Thyroid gland (tissue), 4 donors: ENCODE results near the gene MTO1. TPM values are rescaled to one million over a fixed set of nuclear protein-coding genes. Genes with fewer than 3 reads are reported as not detected.
"Not testable (repeated sequence)": the region's sequence is repeated elsewhere in the genome, so short reads cannot be mapped to it uniquely, and the experiment has no call there.

Experiments
- DNase-seq, 2 donors: peaks; one replicate each; pipeline ENCODE4 v3.0.0-alpha.2; 2019
- H3K27ac ChIP-seq, 3 donors: fragments of 200-600 bp; sonication (generic); 1 replicate in 2 of 3; 2 replicates in 1 of 3; pipeline ENCODE4 v1.5.1; 2016 to 2019; ENCODE audit warnings: mild to moderate bottlenecking in 1 of 3, moderate library complexity in 1 of 3
- H3K27me3 ChIP-seq: fragments of 200-600 bp; sonication (generic); one replicate; pipeline ENCODE4 v1.5.1; 2019
- H3K36me3 ChIP-seq, 2 donors: fragments of 200-600 bp; sonication (generic); one replicate each; pipeline ENCODE4 v1.5.1; 2016 to 2019
- H3K4me1 ChIP-seq, 2 donors: fragments of 200-600 bp; sonication (generic); one replicate each; pipeline ENCODE4 v1.5.1; 2017 to 2019
- H3K4me3 ChIP-seq, 3 donors: fragments of 200-600 bp; sonication (generic); replicated peaks in 1 of 3; 1 replicate in 2 of 3; 2 replicates in 1 of 3; pipeline ENCODE4 v1.5.1; 2016; ENCODE audit warnings: mild to moderate bottlenecking in 1 of 3
- H3K9me3 ChIP-seq: fragments of 200-600 bp; sonication (generic); one replicate; pipeline ENCODE4 v1.5.1; 2017
- POLR2A ChIP-seq, 2 donors: fragments of 450-650 bp; IDR thresholded peaks; one replicate each; pipeline ENCODE4 v1.6.1; 2017; ENCODE audit warnings: antibody characterized with exemption in 2 of 2, mild to moderate bottlenecking in 2 of 2, moderate library complexity in 1 of 2
- WGBS, 2 donors: methylation state at CpG; one replicate each; pipeline ENCODE4 v1.1.5; 2017; 5-methylcytosine and 5-hydroxymethylcytosine counted together
- intact Hi-C: fragments of 100-400 bp; cut with DNase I; formaldehyde crosslinking; loops from one replicate; pipeline ENCODE4 v1.15.1; 2023
- total RNA-seq, 4 donors: library from RNA; depleted of rRNA; stranded (reverse); fragments of >200 nt; gene quantifications; one replicate each; pipeline ENCODE4 v1.2.3, GENCODE V29; 2016
- TF ChIP-seq, protein P1 (sequence below), 6 experiments: fragments of 200-600 bp in 3 of 6; fragments of 450-650 bp in 3 of 6; sonication (generic) in 3 of 6; IDR thresholded peaks; one replicate each; pipeline ENCODE4 v1.5.1; 2016 to 2019; ENCODE audit warnings: antibody characterized with exemption in 6 of 6, mild to moderate bottlenecking in 2 of 6, inconsistent platforms in 1 of 6, moderate library complexity in 1 of 6

The MTO1 gene
- total RNA-seq, 4 donors from 2014 or later = 29.4 to 46.4 (median 30.6) TPM

DNA sequence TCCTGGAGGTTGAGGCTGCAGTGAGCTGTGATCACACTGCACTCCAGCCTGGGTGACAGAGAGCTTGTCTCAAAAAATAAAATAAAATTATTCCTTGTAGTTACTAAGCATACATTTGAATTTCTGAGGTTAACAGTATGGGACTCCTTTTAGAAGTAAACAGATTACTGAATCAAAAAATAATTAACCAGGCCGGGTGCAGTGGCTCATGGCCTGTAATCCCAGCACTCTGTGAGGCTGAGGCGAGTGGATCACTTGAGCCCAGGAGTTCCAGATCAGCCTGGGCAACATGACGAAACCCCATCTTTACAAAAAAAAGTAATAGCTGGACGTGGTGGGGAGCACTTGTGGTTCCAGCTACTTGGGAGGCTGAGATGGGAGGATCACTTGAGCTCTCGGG is 81.4 kb downstream of the MTO1 start:
- no peaks in the 10 kb centered on the region for H3K4me1 ChIP-seq
- no peak for DNase-seq
- intact Hi-C loops = no loop called here
- TF ChIP-seq, protein P1, sequence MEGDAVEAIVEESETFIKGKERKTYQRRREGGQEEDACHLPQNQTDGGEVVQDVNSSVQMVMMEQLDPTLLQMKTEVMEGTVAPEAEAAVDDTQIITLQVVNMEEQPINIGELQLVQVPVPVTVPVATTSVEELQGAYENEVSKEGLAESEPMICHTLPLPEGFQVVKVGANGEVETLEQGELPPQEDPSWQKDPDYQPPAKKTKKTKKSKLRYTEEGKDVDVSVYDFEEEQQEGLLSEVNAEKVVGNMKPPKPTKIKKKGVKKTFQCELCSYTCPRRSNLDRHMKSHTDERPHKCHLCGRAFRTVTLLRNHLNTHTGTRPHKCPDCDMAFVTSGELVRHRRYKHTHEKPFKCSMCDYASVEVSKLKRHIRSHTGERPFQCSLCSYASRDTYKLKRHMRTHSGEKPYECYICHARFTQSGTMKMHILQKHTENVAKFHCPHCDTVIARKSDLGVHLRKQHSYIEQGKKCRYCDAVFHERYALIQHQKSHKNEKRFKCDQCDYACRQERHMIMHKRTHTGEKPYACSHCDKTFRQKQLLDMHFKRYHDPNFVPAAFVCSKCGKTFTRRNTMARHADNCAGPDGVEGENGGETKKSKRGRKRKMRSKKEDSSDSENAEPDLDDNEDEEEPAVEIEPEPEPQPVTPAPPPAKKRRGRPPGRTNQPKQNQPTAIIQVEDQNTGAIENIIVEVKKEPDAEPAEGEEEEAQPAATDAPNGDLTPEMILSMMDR (IDR thresholded peaks at IDR 0.05) = no peak
- TF ChIP-seq POLR2A (IDR thresholded peaks at IDR 0.05) = no peak
- H3K27me3 ChIP-seq = no peaks in the 10 kb centered on the region
- H3K36me3 ChIP-seq = no peaks in the 10 kb centered on the region
- H3K9me3 ChIP-seq = no peaks in the 10 kb centered on the region
- no peak overlapping the region for H3K4me3 ChIP-seq
- 94% methylated on average over 5 of the region's 5 CpGs for WGBS, 2 donors
- H3K27ac ChIP-seq = no peak overlapping the region

DNA sequence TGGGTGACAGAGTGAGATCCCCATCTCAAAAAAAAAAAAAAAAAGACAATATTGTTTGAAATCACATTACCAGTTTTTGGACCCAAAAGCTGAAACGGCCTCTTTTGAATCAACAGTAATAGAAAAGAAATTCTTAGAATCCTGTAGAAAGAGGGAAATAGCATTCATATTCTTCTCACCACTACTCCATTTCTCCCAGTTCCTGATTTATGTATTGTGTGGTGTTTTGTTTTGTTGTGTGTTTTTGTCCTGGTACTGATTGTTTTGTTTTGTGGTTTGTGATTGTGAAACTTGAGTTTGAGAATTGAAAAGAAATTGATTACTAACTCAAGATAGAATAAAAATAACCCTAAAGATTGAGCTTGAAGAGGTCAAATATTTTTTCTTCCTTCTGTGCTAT is 85.5 kb downstream of the MTO1 start:
- Histone ChIP-seq H3K36me3 (no peaks in the 10 kb centered on the region), H3K27ac (no peak overlapping the region), H3K27me3 (no peaks in the 10 kb centered on the region), H3K4me3 (no peak overlapping the region), H3K9me3 (no peaks in the 10 kb centered on the region), H3K4me1 (no peaks in the 10 kb centered on the region)
- intact Hi-C loops = no loop called here
- 88 to 95% methylated on average over 1 of the region's 1 CpG for WGBS, 2 donors
- no peak for DNase-seq
- TF ChIP-seq, protein P1 (IDR thresholded peaks at IDR 0.05) = no peak
- TF ChIP-seq POLR2A (IDR thresholded peaks at IDR 0.05) = no peak

DNA sequence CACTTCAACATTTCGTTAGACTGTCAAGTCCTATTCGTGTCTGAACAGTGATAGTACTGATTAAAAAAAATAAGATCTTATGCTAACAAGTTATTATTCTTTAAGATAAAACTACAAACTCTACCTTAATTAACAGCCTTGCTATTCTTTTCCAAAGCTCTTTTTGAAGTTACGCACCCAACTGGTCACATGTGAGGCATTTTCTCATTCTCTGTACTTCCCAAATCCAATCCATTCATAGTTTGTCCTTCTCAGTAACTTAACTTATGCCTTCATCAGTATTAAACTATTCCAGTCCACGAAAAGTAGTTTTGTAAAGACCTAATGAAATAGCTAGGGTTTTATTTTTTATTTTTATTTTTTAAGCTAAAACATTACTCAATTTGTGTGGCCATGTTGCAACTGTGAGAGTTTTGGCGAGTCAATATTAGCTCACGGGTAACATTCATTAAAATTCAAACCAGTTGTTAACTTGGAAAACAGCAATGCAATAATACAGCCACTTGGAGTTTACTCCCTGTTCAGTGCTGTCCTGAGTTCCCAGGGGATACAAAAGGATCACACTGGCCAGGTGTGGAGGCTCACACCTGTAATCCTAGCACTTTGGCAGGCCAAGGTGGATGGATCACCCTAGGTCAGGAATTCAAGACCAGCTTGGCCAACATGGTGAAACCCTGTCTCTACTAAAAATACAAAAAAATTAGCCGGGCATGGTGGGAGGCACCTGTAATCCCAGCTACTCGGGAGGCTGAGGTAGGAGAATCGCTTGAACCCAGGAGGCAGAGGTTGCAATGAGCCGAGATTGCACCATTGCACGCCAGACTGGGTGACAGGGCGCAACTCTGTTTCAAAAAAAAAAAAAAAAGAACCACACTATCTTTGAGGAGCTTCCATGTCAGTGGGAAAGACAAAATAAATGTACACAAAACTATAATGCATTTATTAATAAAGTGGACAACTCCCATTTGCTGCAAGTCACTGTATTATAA is 87.2 kb downstream of the MTO1 start:
- H3K36me3 ChIP-seq = no peaks in the 10 kb centered on the region
- DNase-seq = no peak
- intact Hi-C loops = no loop called here
- no peak overlapping the region for H3K27ac ChIP-seq
- no peaks in the 10 kb centered on the region for H3K27me3 ChIP-seq
- TF ChIP-seq, protein P1 (IDR thresholded peaks at IDR 0.05) = no peak
- no peak for TF ChIP-seq POLR2A (IDR thresholded peaks at IDR 0.05)
- no peak overlapping the region for H3K4me3 ChIP-seq
- WGBS, 2 donors = 85 to 89% methylated on average over 12 of the region's 12 CpGs
- no peaks in the 10 kb centered on the region for H3K4me1 ChIP-seq
- H3K9me3 ChIP-seq = no peaks in the 10 kb centered on the region

DNA sequence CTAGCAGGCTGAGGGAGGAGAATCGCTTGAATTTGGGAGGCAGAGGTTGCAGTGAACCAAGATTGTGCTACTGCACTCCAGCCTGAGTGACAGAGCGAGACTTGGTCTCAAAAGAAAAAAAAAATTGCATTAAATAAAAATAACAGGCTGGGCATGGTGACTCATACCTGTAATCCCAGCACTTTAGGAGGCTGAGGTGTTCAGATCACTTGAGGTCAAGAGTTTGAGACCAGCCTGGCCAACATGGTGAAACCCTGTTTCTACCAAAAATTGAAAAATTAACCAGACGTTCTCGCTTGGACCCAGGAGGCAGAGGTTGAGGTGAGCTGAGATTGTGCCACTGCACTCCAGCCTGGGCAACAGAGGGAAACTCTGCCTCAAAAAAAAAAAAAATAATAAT is 89.6 kb downstream of the MTO1 start:
- H3K4me3 ChIP-seq, H3K9me3 ChIP-seq, H3K27me3 ChIP-seq, DNase-seq, H3K27ac ChIP-seq, intact Hi-C loops, H3K36me3 ChIP-seq, H3K4me1 ChIP-seq: not testable (repeated sequence)
- WGBS, 2 donors = 94% methylated on average over 4 of the region's 4 CpGs

DNA sequence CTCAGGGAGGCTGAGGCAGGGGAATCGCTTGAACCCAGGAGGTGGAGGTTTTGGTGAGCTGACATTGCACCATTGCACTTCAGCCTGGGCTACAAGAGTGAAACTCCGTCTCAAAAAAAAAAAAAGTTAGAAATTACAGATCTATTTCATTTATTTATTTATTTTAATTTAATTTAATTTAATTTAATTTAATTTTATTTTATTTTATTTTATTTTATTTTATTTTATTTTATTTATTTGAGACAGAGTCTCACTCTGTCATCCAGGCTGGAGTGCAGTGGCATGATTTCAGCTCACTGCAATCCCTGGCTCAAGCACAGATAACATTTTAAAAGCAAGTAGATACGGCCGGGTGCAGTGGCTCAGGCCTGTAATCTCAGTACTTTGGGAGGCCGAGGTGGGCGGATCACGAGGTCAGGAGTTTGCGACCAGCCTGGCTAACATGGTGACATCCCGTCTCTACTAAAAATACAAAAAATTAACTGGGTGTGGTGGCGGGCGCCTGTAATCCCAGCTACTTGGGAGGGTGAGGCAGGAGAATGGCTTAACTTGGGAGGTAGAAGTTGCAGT is 93.9 kb downstream of the MTO1 start:
- DNase-seq, H3K27me3 ChIP-seq, intact Hi-C loops, H3K4me1 ChIP-seq, H3K36me3 ChIP-seq, H3K27ac ChIP-seq, H3K4me3 ChIP-seq, H3K9me3 ChIP-seq: not testable (repeated sequence)
- 96% methylated on average over 11 of the region's 11 CpGs for WGBS, 2 donors

DNA sequence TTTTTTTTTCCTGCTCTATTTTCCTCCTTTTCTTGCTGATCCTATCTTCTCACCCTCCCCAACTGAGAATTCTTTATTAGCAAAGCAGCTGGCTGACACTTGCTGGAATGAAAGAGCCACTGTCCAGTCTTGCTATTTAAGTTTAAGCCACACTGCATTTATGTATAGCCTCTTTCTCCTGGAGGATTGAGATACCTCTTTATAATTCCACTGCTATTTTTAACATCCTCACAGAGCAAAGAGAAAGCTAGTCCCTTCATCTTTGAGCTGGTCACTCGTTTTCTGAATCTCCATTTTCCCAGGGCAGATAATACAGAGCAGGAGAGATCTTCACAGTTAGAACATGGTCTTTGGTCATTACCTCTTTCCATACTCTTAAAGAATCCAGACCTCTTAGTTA is 95.3 kb downstream of the MTO1 start:
- Histone ChIP-seq H3K27ac (no peak overlapping the region), H3K36me3 (no peaks in the 10 kb centered on the region), H3K9me3 (no peaks in the 10 kb centered on the region), H3K27me3 (no peaks in the 10 kb centered on the region), H3K4me1 (no peaks in the 10 kb centered on the region), H3K4me3 (no peak overlapping the region)
- intact Hi-C loops = no loop called here
- TF ChIP-seq, protein P1 (IDR thresholded peaks at IDR 0.05) = no peak
- no peak for TF ChIP-seq POLR2A (IDR thresholded peaks at IDR 0.05)
- 39 to 80% methylated on average over 1 of the region's 1 CpG for WGBS, 2 donors
- DNase-seq = no peak
